ENCODE results near the gene TOX2.

Gene TOX2

GRCh38 chr20:43940518-43941225 lies 26.0 kb downstream of the TOX2 start:
- DNase-seq, result no peak

GRCh38 chr20:43941476-43942200 lies 27.0 kb downstream of the TOX2 start:
- DNase-seq, result no peak

GRCh38 chr20:43942201-43942590 lies 27.5 kb downstream of the TOX2 start:
- no peak for DNase-seq

GRCh38 chr20:43942667-43943285 lies 28.1 kb downstream of the TOX2 start:
- no peak for DNase-seq

- DNase-seq, result no peak
Observed at GRCh38 chr20:43943725-43944124, 29.1 kb downstream of the TOX2 start.

- no peak for DNase-seq
Observed at GRCh38 chr20:43944653-43945235, 30.1 kb downstream of the TOX2 start.

GRCh38 chr20:43945391-43946205 lies 30.9 kb downstream of the TOX2 start:
- no peak for DNase-seq

GRCh38 chr20:43946206-43946491 lies 31.5 kb downstream of the TOX2 start:
- DNase-seq, result no peak

GRCh38 chr20:43946659-43947315 lies 32.1 kb downstream of the TOX2 start:
- DNase-seq, result no peak

GRCh38 chr20:43947316-43947710 lies 32.7 kb downstream of the TOX2 start:
- no peak for DNase-seq

GRCh38 chr20:43948455-43948854 lies 33.8 kb downstream of the TOX2 start:
- no peak for DNase-seq

GRCh38 chr20:43949248-43949647 lies 34.6 kb downstream of the TOX2 start:
- no peak for DNase-seq

GRCh38 chr20:43949741-43950618 lies 35.3 kb downstream of the TOX2 start:
- DNase-seq, result peak in 2 of 14 donors; percentile 5 to 7

- DNase-seq, result no peak
Observed at GRCh38 chr20:43953919-43954592, 39.4 kb downstream of the TOX2 start.

GRCh38 chr20:43954704-43955061 lies 40.0 kb downstream of the TOX2 start:
- DNase-seq, result no peak

GRCh38 chr20:43955062-43955749 lies 40.6 kb downstream of the TOX2 start:
- DNase-seq, result peak in 1 of 14 donors; percentile 39

GRCh38 chr20:43955750-43956191 lies 41.1 kb downstream of the TOX2 start:
- DNase-seq, result no peak

- DNase-seq, result no peak
Observed at GRCh38 chr20:43957392-43957791, 42.7 kb downstream of the TOX2 start.

- no peak for DNase-seq
Observed at GRCh38 chr20:43958626-43959025, 44.0 kb downstream of the TOX2 start.
